Kidney (tissue), 14 donors: ENCODE measurements around the gene CCDC6. TPM values are rescaled to one million over a fixed set of nuclear protein-coding genes. Genes with fewer than 3 reads are reported as not detected.
"Not testable (repeated sequence)": the region's sequence is repeated elsewhere in the genome, so short reads cannot be mapped to it uniquely, and the experiment has no call there.

Source experiments
- DNase-seq, 5 donors: peaks; one replicate each; pipeline ENCODE4 v3.0.0-alpha.2; 2013 to 2020
- FAIRE-seq: peaks from 2 replicates; lab custom pipeline; 2012; peaks lifted over from hg19 to GRCh38; lab: Jason Lieb, UNC
- H3K27ac ChIP-seq, 2 donors: one replicate each; pipeline ENCODE4 v1.7.0; 2013; ENCODE audit warnings: low read depth in 2 of 2, low read length in 2 of 2, inconsistent platforms in 1 of 2
- H3K27me3 ChIP-seq: one replicate; pipeline ENCODE4 v1.7.1; 2013; ENCODE audit warnings: low read length, inconsistent platforms; ENCODE audit not compliant: control insufficient read depth, insufficient read depth
- H3K36me3 ChIP-seq, 3 donors: one replicate each; pipeline versions ENCODE4 v1.7.0 to v1.7.1; 2013; ENCODE audit warnings: low read length in 3 of 3, control low read depth in 1 of 3, inconsistent platforms in 1 of 3; ENCODE audit not compliant: insufficient read depth in 3 of 3, control insufficient read depth in 2 of 3
- H3K4me1 ChIP-seq, 3 donors: one replicate each; pipeline versions ENCODE4 v1.7.0 to v1.7.1; 2013; ENCODE audit warnings: low read length in 3 of 3, inconsistent platforms in 1 of 3, low read depth in 1 of 3; ENCODE audit not compliant: control insufficient read depth in 2 of 3, insufficient read depth in 2 of 3
- H3K4me3 ChIP-seq, 3 donors: one replicate each; pipeline versions ENCODE4 v1.7.0 to v1.8.1; 2013; ENCODE audit warnings: low read length in 3 of 3, control low read depth in 1 of 3, inconsistent platforms in 1 of 3
- H3K9ac ChIP-seq, 3 donors: one replicate each; pipeline versions ENCODE4 v1.7.0 to v1.7.1; 2013; ENCODE audit warnings: low read length in 3 of 3, control low read depth in 1 of 3, inconsistent platforms in 1 of 3
- H3K9me3 ChIP-seq, 3 donors: one replicate each; pipeline versions ENCODE4 v1.7.0 to v1.7.1; 2013; ENCODE audit warnings: low read length in 3 of 3, control low read depth in 1 of 3, inconsistent platforms in 1 of 3; ENCODE audit not compliant: control insufficient read depth in 2 of 3, insufficient read depth in 1 of 3
- intact Hi-C: fragments of 100-400 bp; cut with DNase I; formaldehyde crosslinking; loops from one replicate; pipeline ENCODE4 v1.11.1; 2022
- polyA plus RNA-seq: library from polyadenylated mRNA; stranded (reverse); fragments of 350-450 nt; fragmentation: Illumina TruSeq; extraction: RNeasy Lipid Tissue Mini Kit (QIAGEN cat#74804); gene quantifications from one replicate; pipeline ENCODE4 v1.2.3, GENCODE V29; 2014; ENCODE audit warnings: low read depth, low replicate concordance; ENCODE audit not compliant: insufficient read depth
- total RNA-seq: library from RNA; stranded (reverse); fragmentation: NEBNext Ultra II Directional; extraction: Animal tissue kit (Norgen Biotek cat#: 25700); gene quantifications from one replicate; pipeline ENCODE4 v1.2.1, GENCODE V29; 2021
- TF ChIP-seq, protein P1 (sequence below): IDR thresholded peaks from 3 replicates; pipeline ENCODE4 v1.5.1; 2012; ENCODE audit warnings: mild to moderate bottlenecking, moderate library complexity, borderline replicate concordance; ENCODE audit not compliant: insufficient read depth; ENCODE audit errors: extremely low read depth
- donor health status: control.
- donor health status: control.
- donor health status: control.
- donor health status: control.
- donor health status: control.
- donor health status: DM: yes; HTN: yes; CAD: no.
- donor health status: Normal renal cell carcinoma (clear cell type).

Gene CCDC6
- total and polyA plus RNA-seq, 2 donors from 2014 or later = 15.5 to 47.0 TPM

DNA sequence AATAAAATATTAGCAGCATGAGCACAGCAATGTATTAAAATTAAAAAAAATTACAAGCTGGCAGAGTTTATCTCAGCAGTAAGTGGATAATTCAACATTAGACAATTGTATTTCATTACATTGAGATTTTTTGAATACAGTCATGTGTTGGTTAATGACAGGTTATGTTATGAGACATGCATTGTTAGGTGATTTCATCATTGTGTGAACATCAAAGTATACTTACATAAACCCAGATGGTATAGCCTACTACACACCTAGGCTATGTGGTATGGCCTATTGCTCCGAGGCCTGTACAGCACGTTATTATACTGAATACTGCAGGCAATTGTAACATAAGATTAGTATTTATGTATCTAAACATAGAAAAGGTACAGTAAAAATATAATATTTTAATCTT, 29.7 kb downstream of the CCDC6 start:
- no peak for FAIRE-seq
- no peak overlapping the region for H3K27ac ChIP-seq
- TF ChIP-seq, protein P1, sequence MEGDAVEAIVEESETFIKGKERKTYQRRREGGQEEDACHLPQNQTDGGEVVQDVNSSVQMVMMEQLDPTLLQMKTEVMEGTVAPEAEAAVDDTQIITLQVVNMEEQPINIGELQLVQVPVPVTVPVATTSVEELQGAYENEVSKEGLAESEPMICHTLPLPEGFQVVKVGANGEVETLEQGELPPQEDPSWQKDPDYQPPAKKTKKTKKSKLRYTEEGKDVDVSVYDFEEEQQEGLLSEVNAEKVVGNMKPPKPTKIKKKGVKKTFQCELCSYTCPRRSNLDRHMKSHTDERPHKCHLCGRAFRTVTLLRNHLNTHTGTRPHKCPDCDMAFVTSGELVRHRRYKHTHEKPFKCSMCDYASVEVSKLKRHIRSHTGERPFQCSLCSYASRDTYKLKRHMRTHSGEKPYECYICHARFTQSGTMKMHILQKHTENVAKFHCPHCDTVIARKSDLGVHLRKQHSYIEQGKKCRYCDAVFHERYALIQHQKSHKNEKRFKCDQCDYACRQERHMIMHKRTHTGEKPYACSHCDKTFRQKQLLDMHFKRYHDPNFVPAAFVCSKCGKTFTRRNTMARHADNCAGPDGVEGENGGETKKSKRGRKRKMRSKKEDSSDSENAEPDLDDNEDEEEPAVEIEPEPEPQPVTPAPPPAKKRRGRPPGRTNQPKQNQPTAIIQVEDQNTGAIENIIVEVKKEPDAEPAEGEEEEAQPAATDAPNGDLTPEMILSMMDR = no peak
- no peak overlapping the region for H3K9ac ChIP-seq
- H3K9me3 ChIP-seq = no peaks in the 10 kb centered on the region
- no peak overlapping the region for H3K4me3 ChIP-seq
- no peaks in the 10 kb centered on the region for H3K27me3 ChIP-seq
- H3K36me3 ChIP-seq = no peaks in the 10 kb centered on the region
- no peak for DNase-seq
- H3K4me1 ChIP-seq = peaks cover 0 to 7% (median 3%) of the 10 kb centered on the region in 3 donors
- intact Hi-C loops = no loop called here

DNA sequence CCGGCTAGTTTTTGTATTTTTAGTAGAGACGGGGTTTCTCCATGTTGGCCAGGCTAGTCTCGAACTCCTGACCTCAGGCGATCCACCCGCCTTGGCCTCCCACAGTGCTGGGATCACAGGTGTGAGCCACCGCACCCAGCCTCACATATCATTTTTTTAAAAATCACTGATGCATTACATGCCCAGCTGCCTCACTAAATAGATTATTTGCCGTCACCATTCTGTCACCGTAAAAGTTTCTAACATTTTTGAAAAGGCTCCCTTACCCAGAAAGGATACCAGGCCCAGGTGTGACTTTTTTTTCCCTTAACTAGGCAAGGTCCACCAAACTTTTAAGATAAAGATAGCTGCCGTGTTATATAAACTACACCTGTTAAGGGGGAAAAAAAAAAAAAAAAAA, 30.1 kb downstream of the CCDC6 start:
- H3K4me3 ChIP-seq, H3K36me3 ChIP-seq, H3K9ac ChIP-seq, H3K9me3 ChIP-seq, DNase-seq, FAIRE-seq, intact Hi-C loops, H3K27ac ChIP-seq, H3K4me1 ChIP-seq, H3K27me3 ChIP-seq: not testable (repeated sequence)

DNA sequence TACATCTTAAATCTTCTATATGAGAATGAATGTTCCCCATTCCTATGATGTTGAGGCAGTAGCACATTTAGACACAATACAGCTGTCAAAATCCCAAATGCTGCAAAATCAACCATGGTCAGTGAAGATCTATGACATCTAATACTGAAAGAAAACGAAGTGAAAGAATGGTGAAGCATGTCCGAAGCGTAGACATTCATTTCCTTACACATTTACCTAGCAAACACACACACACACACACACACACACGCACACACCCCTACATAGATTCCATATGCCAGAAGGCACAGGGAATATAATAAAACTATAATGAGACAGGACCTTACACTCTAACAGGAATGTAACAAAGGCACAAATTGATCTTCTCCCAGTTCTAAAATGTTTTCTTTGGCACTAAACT, 32.5 kb downstream of the CCDC6 start:
- intact Hi-C loops = no loop called here
- DNase-seq (peak in 1 of 5 donors; percentile 51), FAIRE-seq (no peak)
- H3K4me3 ChIP-seq = no peak overlapping the region
- no peaks in the 10 kb centered on the region for H3K36me3 ChIP-seq
- H3K27me3 ChIP-seq = no peaks in the 10 kb centered on the region
- peaks cover 0 to 6% (median 2%) of the 10 kb centered on the region in 3 donors for H3K4me1 ChIP-seq
- H3K9ac ChIP-seq = no peak overlapping the region
- TF ChIP-seq, protein P1 = no peak
- no peak overlapping the region for H3K27ac ChIP-seq
- no peaks in the 10 kb centered on the region for H3K9me3 ChIP-seq

DNA sequence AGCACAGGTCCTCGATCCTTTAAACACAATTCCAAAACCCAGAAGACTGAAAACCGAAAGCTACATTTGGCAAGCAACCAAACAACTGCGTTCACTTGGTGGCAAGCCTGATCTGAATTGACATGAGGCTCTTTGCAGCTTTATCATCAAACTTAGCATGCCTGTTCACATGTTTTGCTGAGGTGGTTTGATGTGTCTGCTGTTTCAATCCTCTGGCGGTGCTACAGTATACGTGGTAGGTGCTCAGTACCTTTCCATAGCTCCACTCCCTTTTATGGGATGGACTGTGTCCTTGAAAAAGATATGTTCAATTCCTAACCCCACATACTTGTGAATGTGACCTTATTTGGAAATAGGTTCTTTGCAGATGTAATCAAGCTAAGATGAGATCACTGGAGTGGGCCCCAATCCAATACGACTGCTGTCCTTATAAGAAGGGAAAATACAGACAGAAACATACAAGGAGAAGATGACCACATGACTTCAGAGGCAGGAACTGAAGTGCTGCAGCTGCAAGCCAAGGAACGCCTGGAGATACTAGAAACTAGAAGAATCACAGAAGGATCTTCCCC, 33.4 kb downstream of the CCDC6 start:
- Histone ChIP-seq H3K36me3 (no peaks in the 10 kb centered on the region), H3K9ac (no peak overlapping the region), H3K4me1 (peaks cover 0 to 15% (median 0%) of the 10 kb centered on the region in 3 donors), H3K27me3 (no peaks in the 10 kb centered on the region), H3K4me3 (no peak overlapping the region), H3K27ac (no peak overlapping the region), H3K9me3 (no peaks in the 10 kb centered on the region)
- TF ChIP-seq, protein P1 = no peak
- intact Hi-C loops = no loop called here
- DNase-seq = peak in 1 of 5 donors; percentile 18
- FAIRE-seq = no peak
